ENCODE measurements around the gene GPBP1L1. TPM values are rescaled to one million over a fixed set of nuclear protein-coding genes. Genes with fewer than 3 reads are reported as not detected.

The GPBP1L1 gene
- total RNA-seq, 2 donors from 2014 or later, result 117 to 124 TPM

- H3K9ac ChIP-seq (ENCODE audit: extremely low read depth, low read length, poor library complexity, severe bottlenecking), result no peak overlapping the region
- no peak overlapping the region for H3K4me3 ChIP-seq (ENCODE audit: low read length)
- no peaks in the 10 kb centered on the region for H3K27me3 ChIP-seq (ENCODE audit: control insufficient read depth, insufficient read depth, low read length, poor library complexity, severe bottlenecking)
- peaks cover 85% of the 10 kb centered on the region for H3K36me3 Mint-ChIP-seq (ENCODE audit: low read depth)
- 92 to 94% methylated on average over 8 of the region's 8 CpGs for WGBS, 2 experiments (ENCODE audit: insufficient coverage in 1 of 2, insufficient read length in 1 of 2)
- no peak for TF ChIP-seq CTCF (conservative IDR thresholded peaks at IDR 0.05)
- no peak overlapping the region for H3K27ac ChIP-seq (ENCODE audit: low read depth, low read length)
- no peak overlapping the region for H3K27ac Mint-ChIP-seq
- no peaks in the 10 kb centered on the region for H3K9me3 Mint-ChIP-seq
- H3K9me3 ChIP-seq (ENCODE audit: control insufficient read depth, low read length), result no peaks in the 10 kb centered on the region
- no peaks in the 10 kb centered on the region for H3K4me1 ChIP-seq (ENCODE audit: control insufficient read depth, insufficient read depth, low read length)
- H3K36me3 ChIP-seq (ENCODE audit: control insufficient read depth, insufficient read depth, low read length), result peaks cover 99% of the 10 kb centered on the region
- no peak overlapping the region for H3K4me3 Mint-ChIP-seq
- no peaks in the 10 kb centered on the region for H3K27me3 Mint-ChIP-seq (ENCODE audit: insufficient read depth)
- DNase-seq, result no peak
- no peaks in the 10 kb centered on the region for H3K4me1 Mint-ChIP-seq
Measured at GRCh38 chr1:45612941-45613579, 73.3 kb downstream of the GPBP1L1 start.

- Histone ChIP-seq H3K9ac (ENCODE audit: extremely low read depth, low read length, poor library complexity, severe bottlenecking) (no peak overlapping the region), H3K27ac (ENCODE audit: low read depth, low read length) (no peak overlapping the region), H3K4me1 (ENCODE audit: control insufficient read depth, insufficient read depth, low read length) (no peaks in the 10 kb centered on the region), H3K4me3 (ENCODE audit: low read length) (no peak overlapping the region), H3K36me3 (ENCODE audit: control insufficient read depth, insufficient read depth, low read length) (peaks cover 96% of the 10 kb centered on the region), H3K27me3 (ENCODE audit: control insufficient read depth, insufficient read depth, low read length, poor library complexity, severe bottlenecking) (no peaks in the 10 kb centered on the region), H3K9me3 (ENCODE audit: control insufficient read depth, low read length) (no peaks in the 10 kb centered on the region)
- Mint-ChIP-seq H3K9me3 (no peaks in the 10 kb centered on the region), H3K36me3 (ENCODE audit: low read depth) (peaks cover 85% of the 10 kb centered on the region), H3K27me3 (ENCODE audit: insufficient read depth) (no peaks in the 10 kb centered on the region), H3K27ac (peak overlapping the region; percentile 53), H3K4me1 (no peaks in the 10 kb centered on the region), H3K4me3 (no peak overlapping the region)
- peak; percentile 45 for DNase-seq
- no peak for TF ChIP-seq CTCF (conservative IDR thresholded peaks at IDR 0.05)
- 95 to 98% methylated on average over 9 to 10 of the region's 10 CpGs for WGBS, 2 experiments (ENCODE audit: insufficient coverage in 1 of 2, insufficient read length in 1 of 2)
Measured at GRCh38 chr1:45610589-45611226, 75.6 kb downstream of the GPBP1L1 start.

- TF ChIP-seq CTCF (conservative IDR thresholded peaks at IDR 0.05), result no peak
- Histone ChIP-seq H3K4me3 (ENCODE audit: low read length) (no peak overlapping the region), H3K9ac (ENCODE audit: extremely low read depth, low read length, poor library complexity, severe bottlenecking) (no peak overlapping the region), H3K4me1 (ENCODE audit: control insufficient read depth, insufficient read depth, low read length) (no peaks in the 10 kb centered on the region), H3K9me3 (ENCODE audit: control insufficient read depth, low read length) (no peaks in the 10 kb centered on the region), H3K36me3 (ENCODE audit: control insufficient read depth, insufficient read depth, low read length) (peaks cover 92% of the 10 kb centered on the region), H3K27me3 (ENCODE audit: control insufficient read depth, insufficient read depth, low read length, poor library complexity, severe bottlenecking) (no peaks in the 10 kb centered on the region), H3K27ac (ENCODE audit: low read depth, low read length) (no peak overlapping the region)
- H3K4me3 Mint-ChIP-seq, result no peak overlapping the region
- no peak overlapping the region for H3K27ac Mint-ChIP-seq
- H3K27me3 Mint-ChIP-seq (ENCODE audit: insufficient read depth), result no peaks in the 10 kb centered on the region
- H3K36me3 Mint-ChIP-seq (ENCODE audit: low read depth), result peaks cover 78% of the 10 kb centered on the region
- H3K4me1 Mint-ChIP-seq, result no peaks in the 10 kb centered on the region
- WGBS, 2 experiments (ENCODE audit: insufficient coverage in 1 of 2, insufficient read length in 1 of 2), result 95 to 97% methylated on average over 3 to 5 of the region's 5 CpGs
- DNase-seq, result peak; percentile 21
- no peaks in the 10 kb centered on the region for H3K9me3 Mint-ChIP-seq
Measured at GRCh38 chr1:45608175-45609156, 77.9 kb downstream of the GPBP1L1 start.
